Epithelial cell of proximal tubule (primary cell): ENCODE measurements around the gene SCAND1. TPM values are rescaled to one million over a fixed set of nuclear protein-coding genes. Genes with fewer than 3 reads are reported as not detected.

Experiments
- DNase-seq: peaks from one replicate; pipeline ENCODE4 v3.0.0-alpha.2; 2011; ENCODE audit warnings: low read depth
- H3K4me3 ChIP-seq: 2 replicates; pipeline ENCODE4 v1.5.1; 2011; ENCODE audit warnings: low read depth, mild to moderate bottlenecking, low read length
- CTCF ChIP-seq: conservative IDR thresholded peaks from 2 replicates; pipeline ENCODE4 v1.5.1; 2012; ENCODE audit warnings: low read depth, mild to moderate bottlenecking, low read length
- total RNA-seq: library from RNA; depleted of rRNA; stranded (reverse); fragments of >200 nt; gene quantifications from 2 replicates; pipeline ENCODE4 v1.2.3, GENCODE V29; 2015

The SCAND1 gene
- total RNA-seq, 1 donor from 2014 or later = 117 TPM

GRCh38 chr20:35975576-35976373 is 21.5 kb upstream of the SCAND1 start:
- H3K4me3 ChIP-seq = no peak overlapping the region
- no peak for DNase-seq
- no peak for TF ChIP-seq CTCF

GRCh38 chr20:35974256-35974655 is 20.0 kb upstream of the SCAND1 start:
- H3K4me3 ChIP-seq = no peak overlapping the region
- no peak for DNase-seq
- no peak for TF ChIP-seq CTCF

GRCh38 chr20:35972462-35972861 is 18.2 kb upstream of the SCAND1 start:
- DNase-seq = no peak
- no peak for TF ChIP-seq CTCF
- H3K4me3 ChIP-seq = no peak overlapping the region

- no peak for TF ChIP-seq CTCF
- no peak overlapping the region for H3K4me3 ChIP-seq
- DNase-seq = no peak
These were observed 17.7 kb upstream of the SCAND1 start for GRCh38 chr20:35971981-35972380.

- H3K4me3 ChIP-seq = no peak overlapping the region
- DNase-seq = no peak
- no peak for TF ChIP-seq CTCF
These were observed 14.6 kb upstream of the SCAND1 start for GRCh38 chr20:35968930-35969329.

- no peak for TF ChIP-seq CTCF
- DNase-seq = no peak
- no peak within 1 kb of the TSS for H3K4me3 ChIP-seq
These were observed 13.8 kb upstream of the SCAND1 start, which contains the start of gene CNBD2 for GRCh38 chr20:35967979-35968640. TSS of gene CNBD2 (plus strand) at chr20:35968590. CDS start at chr20:35968763, 173 bp downstream.
